Measurements from ENCODE around the gene LCLAT1.
"Not testable (repeated sequence)": the region's sequence is repeated elsewhere in the genome, so short reads cannot be mapped to it uniquely, and the experiment has no call there.

LCLAT1 gene

DNA sequence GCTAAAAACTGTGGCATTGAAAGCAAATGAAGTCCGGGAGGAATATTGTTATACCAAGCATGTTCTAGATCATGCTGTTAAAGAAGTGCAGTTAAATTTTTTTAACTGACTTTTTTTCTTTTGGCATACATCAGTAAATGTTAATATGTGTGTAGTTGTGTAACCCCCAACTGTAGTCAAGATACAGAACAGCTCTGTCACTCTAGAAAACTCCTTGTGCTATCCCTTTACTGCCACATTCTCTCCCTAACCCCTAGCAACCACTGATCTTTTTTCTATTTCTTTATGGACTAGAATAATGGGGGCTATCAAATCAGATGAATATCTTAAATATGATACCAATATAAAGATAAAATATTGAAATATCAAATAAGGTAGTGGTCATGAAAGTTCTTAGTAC, 46.4 kb downstream of the LCLAT1 start:
- H4K20me1 ChIP-seq (ENCODE audit: low read depth, low read length) = no peaks in the 10 kb centered on the region
- H3K4me3 ChIP-seq (ENCODE audit: insufficient read depth, low read length, poor library complexity, severe bottlenecking) = no peak overlapping the region
- H3K36me3 ChIP-seq (ENCODE audit: low read length) = no peaks in the 10 kb centered on the region
- no peaks in the 10 kb centered on the region for H3K9me2 ChIP-seq (replicated peaks; ENCODE audit: insufficient read depth, low read length)
- H3K4me2 ChIP-seq (ENCODE audit: low read depth, low read length, poor library complexity, severe bottlenecking) = no peak overlapping the region
- H2AFZ ChIP-seq (ENCODE audit: low read depth, low read length, severe bottlenecking) = no peak overlapping the region
- TF ChIP-seq EZH2phosphoT487 (conservative IDR thresholded peaks at IDR 0.05; ENCODE audit: low read length) = no peak
- TF ChIP-seq, protein P1, sequence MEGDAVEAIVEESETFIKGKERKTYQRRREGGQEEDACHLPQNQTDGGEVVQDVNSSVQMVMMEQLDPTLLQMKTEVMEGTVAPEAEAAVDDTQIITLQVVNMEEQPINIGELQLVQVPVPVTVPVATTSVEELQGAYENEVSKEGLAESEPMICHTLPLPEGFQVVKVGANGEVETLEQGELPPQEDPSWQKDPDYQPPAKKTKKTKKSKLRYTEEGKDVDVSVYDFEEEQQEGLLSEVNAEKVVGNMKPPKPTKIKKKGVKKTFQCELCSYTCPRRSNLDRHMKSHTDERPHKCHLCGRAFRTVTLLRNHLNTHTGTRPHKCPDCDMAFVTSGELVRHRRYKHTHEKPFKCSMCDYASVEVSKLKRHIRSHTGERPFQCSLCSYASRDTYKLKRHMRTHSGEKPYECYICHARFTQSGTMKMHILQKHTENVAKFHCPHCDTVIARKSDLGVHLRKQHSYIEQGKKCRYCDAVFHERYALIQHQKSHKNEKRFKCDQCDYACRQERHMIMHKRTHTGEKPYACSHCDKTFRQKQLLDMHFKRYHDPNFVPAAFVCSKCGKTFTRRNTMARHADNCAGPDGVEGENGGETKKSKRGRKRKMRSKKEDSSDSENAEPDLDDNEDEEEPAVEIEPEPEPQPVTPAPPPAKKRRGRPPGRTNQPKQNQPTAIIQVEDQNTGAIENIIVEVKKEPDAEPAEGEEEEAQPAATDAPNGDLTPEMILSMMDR (IDR thresholded peaks at IDR 0.05; ENCODE audit: insufficient read depth, low read length, poor library complexity, severe bottlenecking) = no peak
- peaks cover 10% of the 10 kb centered on the region; the same call in 1 of the 2 replicates for H3K9me3 ChIP-seq (ENCODE audit: insufficient read depth, low read length)
- no peak overlapping the region for H3K9ac ChIP-seq (ENCODE audit: low read length)
- H3K27ac ChIP-seq (ENCODE audit: low read depth, low read length) = no peak overlapping the region
- H3K27me3 ChIP-seq (ENCODE audit: low read length) = no peaks in the 10 kb centered on the region
- peaks cover 5% of the 10 kb centered on the region for H3K79me2 ChIP-seq (ENCODE audit: insufficient read depth, low read length)
- no peaks in the 10 kb centered on the region for H3F3A ChIP-seq (ENCODE audit: insufficient read depth)

DNA sequence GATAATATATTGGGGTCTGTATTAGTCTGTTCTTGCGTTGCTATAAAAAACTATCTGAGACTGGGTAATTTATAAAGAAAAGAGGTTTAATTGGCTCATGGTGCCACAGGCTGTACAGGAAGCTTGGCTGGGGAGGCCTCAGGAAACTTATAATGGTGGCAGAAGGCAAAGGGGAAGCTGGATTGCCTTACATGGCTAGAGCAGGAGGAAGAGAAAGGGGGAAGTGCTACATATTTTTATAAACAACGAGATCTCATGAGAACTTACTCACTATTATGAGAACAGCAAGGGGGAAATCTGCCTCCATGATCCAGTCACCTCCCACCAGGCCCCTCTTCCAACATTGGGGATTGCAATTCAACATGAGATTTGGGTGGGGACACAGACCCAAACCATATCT, 48.9 kb downstream of the LCLAT1 start:
- H3K9me2 ChIP-seq (replicated peaks; ENCODE audit: insufficient read depth, low read length); H3K4me3 ChIP-seq (ENCODE audit: insufficient read depth, low read length, poor library complexity, severe bottlenecking); H3K79me2 ChIP-seq (ENCODE audit: insufficient read depth, low read length); H3K9ac ChIP-seq (ENCODE audit: low read length); H3F3A ChIP-seq (ENCODE audit: insufficient read depth); H4K20me1 ChIP-seq (ENCODE audit: low read depth, low read length); H2AFZ ChIP-seq (ENCODE audit: low read depth, low read length, severe bottlenecking); H3K27ac ChIP-seq (ENCODE audit: low read depth, low read length); H3K27me3 ChIP-seq (ENCODE audit: low read length); H3K36me3 ChIP-seq (ENCODE audit: low read length); H3K4me2 ChIP-seq (ENCODE audit: low read depth, low read length, poor library complexity, severe bottlenecking): not testable (repeated sequence)
- peaks cover 23% of the 10 kb centered on the region; the same call in 1 of the 2 replicates for H3K9me3 ChIP-seq (ENCODE audit: insufficient read depth, low read length)

GRCh38 chr2:30499681-30500080, 52.6 kb downstream of the LCLAT1 start:
- no peaks in the 10 kb centered on the region for H3K27me3 ChIP-seq (ENCODE audit: low read length)
- H3K9me2 ChIP-seq (replicated peaks; ENCODE audit: insufficient read depth, low read length) = no peaks in the 10 kb centered on the region
- no peak overlapping the region for H3K9ac ChIP-seq (ENCODE audit: low read length)
- no peaks in the 10 kb centered on the region for H3F3A ChIP-seq (ENCODE audit: insufficient read depth)
- H3K79me2 ChIP-seq (ENCODE audit: insufficient read depth, low read length) = peaks cover 5% of the 10 kb centered on the region; the same call in 1 of the 2 replicates
- no peak overlapping the region for H2AFZ ChIP-seq (ENCODE audit: low read depth, low read length, severe bottlenecking)
- no peak overlapping the region for H3K27ac ChIP-seq (ENCODE audit: low read depth, low read length)
- TF ChIP-seq, protein P1 (IDR thresholded peaks at IDR 0.05; ENCODE audit: insufficient read depth, low read length, poor library complexity, severe bottlenecking) = no peak
- no peak for TF ChIP-seq EZH2phosphoT487 (conservative IDR thresholded peaks at IDR 0.05; ENCODE audit: low read length)
- no peak overlapping the region for H3K4me3 ChIP-seq (ENCODE audit: insufficient read depth, low read length, poor library complexity, severe bottlenecking)
- no peaks in the 10 kb centered on the region for H4K20me1 ChIP-seq (ENCODE audit: low read depth, low read length)
- H3K4me2 ChIP-seq (ENCODE audit: low read depth, low read length, poor library complexity, severe bottlenecking) = no peak overlapping the region
- H3K36me3 ChIP-seq (ENCODE audit: low read length) = peaks cover 9% of the 10 kb centered on the region; the same call in 1 of the 2 replicates
- peaks cover 23% of the 10 kb centered on the region; the same call in 1 of the 2 replicates for H3K9me3 ChIP-seq (ENCODE audit: insufficient read depth, low read length)

- Histone ChIP-seq H3K27me3 (ENCODE audit: low read length) (no peaks in the 10 kb centered on the region), H3K4me2 (ENCODE audit: low read depth, low read length, poor library complexity, severe bottlenecking) (no peak overlapping the region), H3F3A (ENCODE audit: insufficient read depth) (no peaks in the 10 kb centered on the region), H2AFZ (ENCODE audit: low read depth, low read length, severe bottlenecking) (no peak overlapping the region), H3K4me3 (ENCODE audit: insufficient read depth, low read length, poor library complexity, severe bottlenecking) (no peak overlapping the region), H3K79me2 (ENCODE audit: insufficient read depth, low read length) (peaks cover 5% of the 10 kb centered on the region; the same call in 1 of the 2 replicates), H3K9ac (ENCODE audit: low read length) (no peak overlapping the region), H4K20me1 (ENCODE audit: low read depth, low read length) (no peaks in the 10 kb centered on the region), H3K27ac (ENCODE audit: low read depth, low read length) (no peak overlapping the region), H3K9me3 (ENCODE audit: insufficient read depth, low read length) (peaks cover 23% of the 10 kb centered on the region; the same call in 1 of the 2 replicates), H3K36me3 (ENCODE audit: low read length) (peaks cover 9% of the 10 kb centered on the region; the same call in 1 of the 2 replicates), H3K9me2 (replicated peaks; ENCODE audit: insufficient read depth, low read length) (no peaks in the 10 kb centered on the region)
- TF ChIP-seq EZH2phosphoT487 (conservative IDR thresholded peaks at IDR 0.05; ENCODE audit: low read length) = no peak
- TF ChIP-seq, protein P1 (IDR thresholded peaks at IDR 0.05; ENCODE audit: insufficient read depth, low read length, poor library complexity, severe bottlenecking) = no peak
Observed at GRCh38 chr2:30500699-30501098, 53.7 kb downstream of the LCLAT1 start.
